GM19239 (cell line): Measurements from ENCODE around the gene PGLYRP3.
A peak's percentile ranks its signal among the peaks of the same experiment; 100 is the strongest.
"Not testable (repeated sequence)": the region's sequence is repeated elsewhere in the genome, so short reads cannot be mapped to it uniquely, and the experiment has no call there.

Experiments
- DNase-seq: peaks from one replicate; pipeline ENCODE4 v3.0.0; 2011; ENCODE audit warnings: low spot score; ENCODE audit not compliant: insufficient read length
- FAIRE-seq: peaks from 2 replicates; lab custom pipeline; 2011; peaks lifted over from hg19 to GRCh38; lab: Jason Lieb, UNC

The PGLYRP3 gene

GRCh38 chr1:153322568-153322967, 9.8 kb upstream of the PGLYRP3 start:
- FAIRE-seq, result no peak
- no peak for DNase-seq

GRCh38 chr1:153318145-153318544, 5.4 kb upstream of the PGLYRP3 start:
- DNase-seq, FAIRE-seq: not testable (repeated sequence)

- FAIRE-seq, result not testable (repeated sequence)
Observed at GRCh38 chr1:153316013-153316412, 3.3 kb upstream of the PGLYRP3 start.

GRCh38 chr1:153314388-153314787, 1.6 kb upstream of the PGLYRP3 start:
- not testable (repeated sequence) for FAIRE-seq, DNase-seq

More at GRCh38 chr1:153316013-153316412, 3.3 kb upstream of the PGLYRP3 start:
- not testable (repeated sequence) for DNase-seq

GRCh38 chr1:153313288-153313687, 536 bp upstream of the PGLYRP3 start:
- no peak for FAIRE-seq
- DNase-seq, result no peak

- no peak for DNase-seq
- FAIRE-seq, result no peak
Observed at GRCh38 chr1:153310526-153310925, 2.2 kb downstream of the PGLYRP3 start.

GRCh38 chr1:153309441-153309840, 3.3 kb downstream of the PGLYRP3 start:
- FAIRE-seq (no peak), DNase-seq (no peak)

GRCh38 chr1:153308540-153308939, 4.2 kb downstream of the PGLYRP3 start:
- DNase-seq, result no peak
- no peak for FAIRE-seq

- DNase-seq (no peak), FAIRE-seq (no peak)
Observed at GRCh38 chr1:153307221-153307600, 5.5 kb downstream of the PGLYRP3 start.

GRCh38 chr1:153306303-153307220, 6.2 kb downstream of the PGLYRP3 start:
- DNase-seq (no peak), FAIRE-seq (no peak)

GRCh38 chr1:153305682-153306081, 7.1 kb downstream of the PGLYRP3 start:
- no peak for DNase-seq
- FAIRE-seq, result no peak

GRCh38 chr1:153302308-153302707, 10.4 kb downstream of the PGLYRP3 start:
- FAIRE-seq (no peak), DNase-seq (no peak)

GRCh38 chr1:153293851-153294250, 18.9 kb downstream of the PGLYRP3 start:
- no peak for DNase-seq
- FAIRE-seq, result no peak

- DNase-seq (no peak), FAIRE-seq (no peak)
Observed at GRCh38 chr1:153293480-153293775, 19.3 kb downstream of the PGLYRP3 start.

- DNase-seq, result no peak
- FAIRE-seq, result no peak
Observed at GRCh38 chr1:153292740-153293479, 19.8 kb downstream of the PGLYRP3 start.

- DNase-seq, result no peak
- no peak for FAIRE-seq
Observed at GRCh38 chr1:153292185-153292584, 20.6 kb downstream of the PGLYRP3 start.

GRCh38 chr1:153291514-153291913, 21.2 kb downstream of the PGLYRP3 start:
- no peak for DNase-seq
- FAIRE-seq, result no peak

GRCh38 chr1:153288634-153289275, 24.0 kb downstream of the PGLYRP3 start:
- FAIRE-seq, result no peak
- no peak for DNase-seq

- DNase-seq (peak; percentile 44), FAIRE-seq (peak; percentile 96)
Observed at GRCh38 chr1:153277852-153278251, 34.9 kb downstream of the PGLYRP3 start.

- no peak for DNase-seq
- FAIRE-seq, result no peak
Observed at GRCh38 chr1:153272186-153272585, 40.6 kb downstream of the PGLYRP3 start.

- no peak for DNase-seq
- FAIRE-seq, result no peak
Observed at GRCh38 chr1:153271711-153272110, 41.0 kb downstream of the PGLYRP3 start.
